GM12878 (cell line): ENCODE data around the gene SLC25A15. TPM values are rescaled to one million over a fixed set of nuclear protein-coding genes. Genes with fewer than 3 reads are reported as not detected.

Experiments used
- ATAC-seq: fragments of 200-7000 bp; cut with Tn5 transposase; 3 replicates; pipeline ENCODE4 v1.9.1; 2020; ENCODE audit warnings: mild to moderate bottlenecking, moderate library complexity
- BruUV-seq: library from RNA; stranded (reverse); fragments of 400-500 nt; replicated peaks from 2 replicates; lab custom pipeline; 2021; lab: Mats Ljungman, UMichigan
- CTCF ChIA-PET: fragments of 300-600 bp; sonication (Branson Sonifier 250); formaldehyde crosslinking; extraction: SDS; loops from one replicate; lab custom pipeline; 2021; ENCODE audit warnings: inconsistent platforms; lab: Yijun Ruan, JAX
- POLR2A ChIA-PET: fragments of 350-600 bp; formaldehyde crosslinking; extraction: SDS; loops from one replicate; lab custom pipeline; 2021; ENCODE audit warnings: inconsistent platforms; lab: Charles Lee
- RAD21 ChIA-PET: fragments of 300-600 bp; sonication (Branson Sonifier 250); formaldehyde crosslinking; loops from one replicate; lab custom pipeline; 2023; ENCODE audit warnings: antibody characterized with exemption; ENCODE audit not compliant: unreplicated experiment; lab: Charles Lee
- SMC1A ChIA-PET: fragments of 300-600 bp; sonication (Branson Sonifier 250); formaldehyde crosslinking; loops from one replicate; lab custom pipeline; 2023; ENCODE audit not compliant: unreplicated experiment, uncharacterized antibody; lab: Charles Lee
- DNase-seq: peaks from one replicate; pipeline ENCODE4 v3.0.0-alpha.2; 2011; ENCODE audit warnings: low read depth, low spot score
- FAIRE-seq: peaks from 3 replicates; lab custom pipeline; 2011; peaks lifted over from hg19 to GRCh38; lab: Jason Lieb, UNC
- H2AFZ ChIP-seq: 2 replicates; pipeline ENCODE4 v1.6.0; 2011; ENCODE audit warnings: low read depth, low read length, control low read depth; ENCODE audit not compliant: control insufficient read depth
- H3K27ac ChIP-seq: 2 replicates; pipeline ENCODE4 v1.5.1; 2011; ENCODE audit warnings: control low read depth; ENCODE audit not compliant: control insufficient read depth, insufficient read depth
- H3K27me3 ChIP-seq, 2 experiments: replicated peaks in 1 of 2; 2 replicates each; pipeline versions ENCODE4 v1.6.0 to v1.6.1; 2011; ENCODE audit warnings: low read length in 1 of 2; ENCODE audit not compliant: control insufficient read depth in 2 of 2, insufficient read depth in 2 of 2
- H3K36me3 ChIP-seq, 2 experiments: 2 replicates each; pipeline ENCODE4 v1.5.1; 2011; ENCODE audit warnings: low read length in 1 of 2; ENCODE audit not compliant: control insufficient read depth in 2 of 2, insufficient read depth in 2 of 2
- H3K4me1 ChIP-seq: 2 replicates; pipeline ENCODE4 v1.6.1; 2011; ENCODE audit warnings: mild to moderate bottlenecking, low read length, moderate library complexity, mixed read lengths; ENCODE audit not compliant: control insufficient read depth, insufficient read depth
- H3K4me2 ChIP-seq: 2 replicates; pipeline ENCODE4 v1.6.0; 2011; ENCODE audit warnings: control low read depth; ENCODE audit not compliant: control insufficient read depth, insufficient read depth
- H3K4me3 ChIP-seq: fragments of 200-600 bp; sonication (generic); 2 replicates; pipeline ENCODE4 v1.5.1; 2016
- H3K79me2 ChIP-seq: 2 replicates; pipeline ENCODE4 v1.6.0; 2011; ENCODE audit warnings: low read length; ENCODE audit not compliant: control insufficient read depth, insufficient read depth
- H3K9ac ChIP-seq: 2 replicates; pipeline ENCODE4 v1.8.0; 2011; ENCODE audit warnings: low read length, control low read depth, mixed read lengths; ENCODE audit not compliant: control insufficient read depth, insufficient read depth
- H3K9me3 ChIP-seq: replicated peaks from 3 replicates; pipeline ENCODE4 v1.5.1; 2011; ENCODE audit warnings: mild to moderate bottlenecking, low read length; ENCODE audit not compliant: control insufficient read depth, insufficient read depth
- H4K20me1 ChIP-seq: 2 replicates; pipeline ENCODE4 v1.6.0; 2011; ENCODE audit not compliant: control insufficient read depth, insufficient read depth
- CREM ChIP-seq: IDR thresholded peaks from 2 replicates; pipeline ENCODE4 v1.6.1; 2014; ENCODE audit warnings: antibody characterized with exemption, low read depth
- CTCF ChIP-seq, 3 experiments: IDR thresholded peaks in 2 of 3; conservative IDR thresholded peaks in 1 of 3; 2 replicates each; pipeline ENCODE4 v1.5.1; 2011; ENCODE audit warnings: low read depth in 3 of 3, low read length in 3 of 3, mild to moderate bottlenecking in 3 of 3, control low read depth in 2 of 3, moderate library complexity in 2 of 3, inconsistent platforms in 1 of 3, mixed read lengths in 1 of 3; ENCODE audit not compliant: control insufficient read depth in 2 of 3, insufficient read depth in 1 of 3; ENCODE audit errors: extremely low read depth in 1 of 3
- EED ChIP-seq: sonication (generic); IDR thresholded peaks from 2 replicates; pipeline ENCODE4 v1.6.1; 2016; ENCODE audit warnings: antibody characterized with exemption, low read depth
- NBN ChIP-seq: fragments of 450-650 bp; IDR thresholded peaks from 2 replicates; pipeline ENCODE4 v1.6.1; 2016
- PAX8 ChIP-seq: fragments of 450-650 bp; IDR thresholded peaks from 2 replicates; pipeline ENCODE4 v1.6.1; 2017; ENCODE audit warnings: mild to moderate bottlenecking, moderate library complexity
- SUZ12 ChIP-seq: fragments of 200-600 bp; sonication (generic); IDR thresholded peaks from one replicate; pipeline ENCODE4 v1.6.1; 2018; ENCODE audit warnings: antibody characterized with exemption, mild to moderate bottlenecking; ENCODE audit not compliant: unreplicated experiment
- WRNIP1 ChIP-seq: IDR thresholded peaks from 2 replicates; pipeline ENCODE4 v1.6.1; 2011; ENCODE audit warnings: low read depth, low read length, improper control_type of control experiment, borderline replicate concordance
- YY1 ChIP-seq: IDR thresholded peaks from 2 replicates; pipeline ENCODE4 v1.6.1; 2011; ENCODE audit warnings: low read depth, mild to moderate bottlenecking, low read length
- ZNF622 ChIP-seq: fragments of 450-650 bp; IDR thresholded peaks from 2 replicates; pipeline ENCODE4 v1.6.1; 2017; ENCODE audit warnings: mild to moderate bottlenecking, inconsistent platforms
- WGBS: methylation state at CpG from one replicate; pipeline ENCODE4 v1.1.6; 2016; ENCODE audit warnings: low lambda C conversion rate; ENCODE audit not compliant: insufficient replicate concordance, insufficient coverage; ENCODE audit errors: missing lambda C conversion rate; 5-methylcytosine and 5-hydroxymethylcytosine counted together
- in situ Hi-C: fragments of 300-500 bp; cut with MboI; formaldehyde crosslinking; loops from 9 replicates; pipeline ENCODE4 v1.14.3; 2018; ENCODE audit warnings: mixed read lengths
- intact Hi-C: fragments of 100-400 bp; cut with micrococcal nuclease; formaldehyde crosslinking; loops from one replicate; pipeline ENCODE4 v1.14.2; 2022; ENCODE audit not compliant: unreplicated experiment
- polyA plus RNA-seq, 11 experiments: library from polyadenylated mRNA; depleted of rRNA in 4 of 11; unstranded in 6 of 11; stranded (reverse) in 5 of 11; fragments of >200 nt; fragmentation: Nextera tagmentation in 4 of 11; fragmentation: Illumina TruSeq in 1 of 11; extraction: Ambion mirVana in 4 of 11; extraction: Trizol in 1 of 11; gene quantifications; 1 replicate in 1 of 11; 2 replicates in 10 of 11; pipeline versions ENCODE4 v1.2.1 to v1.2.3, GENCODE V29; 2011 to 2016; ENCODE audit warnings: inconsistent platforms in 2 of 11, missing spikeins in 2 of 11, low read depth in 1 of 11
- total RNA-seq, 4 experiments: library from RNA; depleted of rRNA in 3 of 4; stranded (reverse); fragments of >200 nt in 3 of 4; fragmentation: Illumina TruSeq in 1 of 4; extraction: Trizol in 1 of 4; gene quantifications; 2 replicates each; pipeline versions ENCODE4 v1.2.1 to v1.2.3, GENCODE V29; 2013 to 2021

SLC25A15 gene
- total and polyA plus RNA-seq, 10 of the 15 experiments (the other 5 are each of a cell fraction or from before 2014, with no cell fraction given), result 2.7 to 20.6 (median 15.0) TPM

DNA sequence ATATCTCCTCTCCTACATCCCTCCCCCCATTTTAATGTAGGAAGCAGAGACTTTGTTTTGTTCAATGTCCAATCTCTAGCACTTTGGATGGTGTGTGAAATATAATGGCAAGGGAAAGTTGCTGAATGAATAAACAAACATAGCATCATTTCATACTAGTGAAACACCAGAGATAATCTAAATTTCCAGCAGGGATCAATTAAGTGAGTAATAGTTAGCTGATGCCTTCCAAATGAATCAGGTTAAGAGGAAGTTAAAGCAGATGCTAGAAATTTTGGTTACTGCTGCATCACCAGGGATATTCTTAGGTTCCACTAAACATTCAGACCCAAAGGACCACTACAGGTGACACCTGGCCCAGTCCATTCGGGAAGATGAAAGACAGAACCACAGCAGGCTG is 26.6 kb upstream of the SLC25A15 start:
- Histone ChIP-seq H3K36me3 (peaks cover 0 to 5% of the 10 kb centered on the region in 2 experiments; a peak in 1 of 4 replicates), H4K20me1 (no peaks in the 10 kb centered on the region), H3K4me3 (no peak overlapping the region), H3K9me3 (no peaks in the 10 kb centered on the region), H3K27me3 (no peaks in the 10 kb centered on the region), H3K4me2 (no peak overlapping the region), H2AFZ (no peak overlapping the region), H3K4me1 (no peaks in the 10 kb centered on the region), H3K9ac (no peak overlapping the region), H3K27ac (no peak overlapping the region), H3K79me2 (peaks cover 9% of the 10 kb centered on the region)
- WGBS, result 61% methylated on average over 1 of the region's 1 CpG
- intact Hi-C loops, result no loop called here
- no peak for FAIRE-seq
- TF ChIP-seq WRNIP1 (no peak), EED (no peak), CTCF (IDR thresholded peaks at IDR 0.05 in 2 of 3, conservative IDR thresholded peaks at IDR 0.05 in 1 of 3; ENCODE audit: control insufficient read depth in 2 of 3, extremely low read depth in 1 of 3, insufficient read depth in 1 of 3, low read depth in 3 of 3, low read length in 3 of 3) (no peak), CREM (no peak), PAX8 (no peak), NBN (no peak), ZNF622 (no peak), YY1 (no peak), SUZ12 (no peak)
- ChIA-PET POLR2A (no interaction called here), CTCF (interaction anchor here (1.4 kb wide), 1 partner anchor 15 kb away, joined by 8 read pairs; no protein-coding TSS in a partner anchor), RAD21 (interaction anchor here (0.7 kb wide), 1 partner anchor 25 kb away, joined by 3 read pairs; no protein-coding TSS in a partner anchor), SMC1A (interaction anchor here (0.6 kb wide), 1 partner anchor 736 kb away, joined by 3 read pairs; no protein-coding TSS in a partner anchor)
- in situ Hi-C loops, result no loop called here
- no peak for DNase-seq
- no peak for ATAC-seq
- BruUV-seq, result no TSS peak
